HepG2 (cell line): ENCODE measurements around the gene UBE2R2. TPM values are rescaled to one million over a fixed set of nuclear protein-coding genes. Genes with fewer than 3 reads are reported as not detected.

Experiments used
- ATAC-seq: fragments of 200-7000 bp; cut with Tn5 transposase; 3 replicates; pipeline ENCODE4 v1.9.1; 2020; ENCODE audit warnings: mild to moderate bottlenecking, moderate library complexity
- BruUV-seq: library from RNA; stranded (reverse); fragments of 400-500 nt; replicated peaks from 2 replicates; lab custom pipeline; 2021; lab: Mats Ljungman, UMichigan
- CTCF ChIA-PET: fragments of 300-600 bp; formaldehyde crosslinking; extraction: SDS; loops from one replicate; lab custom pipeline; 2021; ENCODE audit warnings: low total read pairs, inconsistent platforms, low intra/inter-chr PET ratio; lab: Yijun Ruan, JAX
- POLR2A ChIA-PET: fragments of 350-600 bp; sonication (Branson Sonifier 250); formaldehyde crosslinking; loops from one replicate; lab custom pipeline; 2020; ENCODE audit warnings: antibody characterized with exemption, inconsistent platforms; lab: Yijun Ruan, JAX
- DNase-seq: peaks from one replicate; pipeline ENCODE4 v3.0.0-alpha.2; 2015; ENCODE audit warnings: low spot score
- FAIRE-seq: peaks from 3 replicates; lab custom pipeline; 2011; peaks lifted over from hg19 to GRCh38; lab: Jason Lieb, UNC
- H2AFZ ChIP-seq: one replicate; pipeline ENCODE4 v1.6.1; 2011; ENCODE audit warnings: low read length, inconsistent platforms
- H3K27ac ChIP-seq: fragments of 300-600 bp; 3 replicates; pipeline ENCODE4 v1.8.0; 2011; ENCODE audit warnings: mixed run types, mild to moderate bottlenecking, mixed read lengths, low read length, inconsistent platforms; ENCODE audit not compliant: insufficient read depth; ENCODE audit errors: extremely low read length
- H3K27me3 ChIP-seq, 2 experiments: fragments of 200-600 bp in 1 of 2; 2 replicates in 1 of 2; 3 replicates in 1 of 2; pipeline versions ENCODE4 v1.6.0 to v1.8.0; 2011; ENCODE audit warnings: low read length in 2 of 2, mild to moderate bottlenecking in 2 of 2, moderate library complexity in 2 of 2, inconsistent platforms in 1 of 2; ENCODE audit not compliant: insufficient read depth in 2 of 2, control insufficient read depth in 1 of 2
- H3K36me3 ChIP-seq, 2 experiments: fragments of 200-600 bp in 1 of 2; replicated peaks in 1 of 2; 2 replicates in 1 of 2; 3 replicates in 1 of 2; pipeline versions ENCODE4 v1.5.1 to v1.8.0; 2011; ENCODE audit warnings: low read length in 2 of 2, inconsistent platforms in 1 of 2; ENCODE audit not compliant: insufficient read depth in 2 of 2, control insufficient read depth in 1 of 2
- H3K4me1 ChIP-seq: 2 replicates; pipeline ENCODE4 v1.5.1; 2012; ENCODE audit warnings: low read length, inconsistent platforms; ENCODE audit not compliant: insufficient read depth
- H3K4me2 ChIP-seq: 2 replicates; pipeline ENCODE4 v1.6.0; 2011; ENCODE audit warnings: low read depth, low read length, inconsistent platforms
- H3K4me3 ChIP-seq, 3 experiments: fragments of 200-600 bp in 1 of 3; sonication (generic), shearing (Covaris generic) in 1 of 3; replicated peaks in 1 of 3; 2 replicates each; pipeline ENCODE4 v1.5.1; 2011 to 2016; ENCODE audit warnings: low read length in 3 of 3, inconsistent platforms in 2 of 3, low read depth in 2 of 3, mild to moderate bottlenecking in 2 of 3, control low read depth in 1 of 3, mixed read lengths in 1 of 3; ENCODE audit not compliant: insufficient read depth in 1 of 3
- H3K79me2 ChIP-seq: one replicate; pipeline ENCODE4 v1.6.1; 2011; ENCODE audit warnings: low read length, inconsistent platforms; ENCODE audit not compliant: insufficient read depth
- H3K9ac ChIP-seq: 2 replicates; pipeline ENCODE4 v1.6.0; 2011; ENCODE audit warnings: mild to moderate bottlenecking, low read depth, low read length, inconsistent platforms; ENCODE audit not compliant: insufficient read depth
- H3K9me3 ChIP-seq: 2 replicates; pipeline ENCODE4 v1.5.1; 2012; ENCODE audit warnings: mild to moderate bottlenecking, low read length
- H4K20me1 ChIP-seq: 2 replicates; pipeline ENCODE4 v1.6.0; 2011; ENCODE audit warnings: inconsistent platforms, mild to moderate bottlenecking, low read length, moderate library complexity; ENCODE audit not compliant: insufficient read depth
- GATAD2A ChIP-seq: IDR thresholded peaks from 2 replicates; pipeline ENCODE4 v1.6.1; 2016
- RBM22 ChIP-seq: fragments of 200-400 bp; formaldehyde crosslinking; optimal IDR thresholded peaks from 2 replicates; pipeline ENCODE3; 2017; ENCODE audit warnings: mild to moderate bottlenecking, low read length, moderate library complexity
- ZNF547 ChIP-seq: sonication (generic); formaldehyde crosslinking; IDR thresholded peaks from 2 replicates; pipeline ENCODE4 v1.5.1; 2020; ENCODE audit warnings: mild to moderate bottlenecking, missing genetic modification reagents
- WGBS: methylation state at CpG from one replicate; pipeline ENCODE4 v1.1.6; 2017; ENCODE audit warnings: low lambda C conversion rate; 5-methylcytosine and 5-hydroxymethylcytosine counted together
- in situ Hi-C: cut with HindIII; loops from 2 replicates; pipeline ENCODE4 v1.10.0; 2017; ENCODE audit warnings: low pct_unique_long_range_greater_than_20kb; ENCODE audit not compliant: extremely low pct_ligation_motif_present
- intact Hi-C: fragments of 100-400 bp; cut with micrococcal nuclease; formaldehyde crosslinking; loops from one replicate; pipeline ENCODE4 v1.10.0; 2022; ENCODE audit not compliant: unreplicated experiment
- polyA plus RNA-seq, 8 experiments: library from polyadenylated mRNA; depleted of rRNA in 3 of 8; stranded (reverse) in 7 of 8; unstranded in 1 of 8; fragments of >200 nt; fragmentation: Illumina TruSeq in 4 of 8; extraction: Trizol in 4 of 8; gene quantifications; 2 replicates each; pipeline versions ENCODE4 v1.2.1 to v1.2.3, GENCODE V29; 2011 to 2016; ENCODE audit warnings: low read depth in 4 of 8, missing spikeins in 1 of 8, mixed read lengths in 1 of 8; ENCODE audit not compliant: insufficient read depth in 1 of 8
- total RNA-seq, 5 experiments: library from RNA; depleted of rRNA; stranded (reverse); fragments of >200 nt; fragmentation: Illumina TruSeq; extraction: Trizol; gene quantifications; 2 replicates each; pipeline ENCODE4 v1.2.3, GENCODE V29; 2016; ENCODE audit warnings: low read depth in 1 of 5
- TF ChIP-seq, protein P1 (sequence below), 2 experiments: sonication (generic) in 1 of 2; formaldehyde crosslinking in 1 of 2; IDR thresholded peaks; 2 replicates each; pipeline versions ENCODE4 v1.4.0 to v1.6.1; 2016 to 2020; ENCODE audit warnings: borderline replicate concordance in 1 of 2, low read depth in 1 of 2, mild to moderate bottlenecking in 1 of 2, missing genetic modification reagents in 1 of 2

UBE2R2 gene
- total and polyA plus RNA-seq, 2 of the 13 experiments (the other 11 are each of a cell fraction or from before 2014, with no cell fraction given) = 14.8 to 20.9 TPM

DNA sequence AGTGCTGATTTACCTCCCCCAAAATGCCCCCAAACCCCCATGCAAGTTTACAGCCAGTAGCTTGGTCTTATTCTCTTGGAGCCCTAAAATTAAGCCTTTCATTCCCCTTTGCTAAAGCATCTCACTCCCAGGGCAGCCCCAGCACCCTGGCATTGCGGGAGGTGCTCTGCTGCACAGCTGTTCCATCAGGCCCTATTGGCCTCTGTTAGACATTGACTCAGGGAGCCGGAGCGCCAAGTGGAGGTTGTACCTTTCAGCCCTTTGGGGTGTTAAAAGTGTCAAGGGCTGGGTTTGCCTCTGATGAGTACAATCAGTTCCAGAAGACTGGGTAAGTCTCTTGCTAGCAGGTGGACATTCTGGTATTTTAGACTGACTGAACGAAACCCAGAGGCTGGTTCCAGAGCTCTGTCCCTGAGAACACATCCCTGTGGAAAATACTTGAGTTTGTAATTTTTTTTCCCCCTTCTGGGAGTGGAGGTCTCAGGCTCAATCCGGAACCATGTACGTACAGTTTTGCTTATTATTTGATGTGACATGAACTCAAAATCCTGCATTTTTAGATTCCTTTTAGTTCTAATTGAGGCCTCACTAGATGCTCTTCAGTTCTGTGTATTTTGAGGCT lies 102.4 kb downstream of the UBE2R2 start:
- intact Hi-C loops (no loop called here), in situ Hi-C loops (no loop called here)
- Histone ChIP-seq H3K4me3 (no peak overlapping the region), H3K27me3 (no peaks in the 10 kb centered on the region), H3K79me2 (no peaks in the 10 kb centered on the region), H3K4me1 (no peaks in the 10 kb centered on the region), H3K27ac (no peak overlapping the region), H3K9me3 (no peaks in the 10 kb centered on the region), H3K36me3 (peaks cover 45 to 93% of the 10 kb centered on the region in 2 experiments), H2AFZ (no peak overlapping the region), H3K4me2 (no peak overlapping the region), H3K9ac (no peak overlapping the region), H4K20me1 (no peaks in the 10 kb centered on the region; the same call in 1 of the 2 replicates)
- ChIA-PET POLR2A (no interaction called here), CTCF (no interaction called here)
- BruUV-seq = no TSS peak
- TF ChIP-seq GATAD2A (CRISPR knock-in tag) (no peak), RBM22 (peak; percentile 91), ZNF547 (CRISPR knock-in tag) (no peak)
- TF ChIP-seq, protein P1, sequence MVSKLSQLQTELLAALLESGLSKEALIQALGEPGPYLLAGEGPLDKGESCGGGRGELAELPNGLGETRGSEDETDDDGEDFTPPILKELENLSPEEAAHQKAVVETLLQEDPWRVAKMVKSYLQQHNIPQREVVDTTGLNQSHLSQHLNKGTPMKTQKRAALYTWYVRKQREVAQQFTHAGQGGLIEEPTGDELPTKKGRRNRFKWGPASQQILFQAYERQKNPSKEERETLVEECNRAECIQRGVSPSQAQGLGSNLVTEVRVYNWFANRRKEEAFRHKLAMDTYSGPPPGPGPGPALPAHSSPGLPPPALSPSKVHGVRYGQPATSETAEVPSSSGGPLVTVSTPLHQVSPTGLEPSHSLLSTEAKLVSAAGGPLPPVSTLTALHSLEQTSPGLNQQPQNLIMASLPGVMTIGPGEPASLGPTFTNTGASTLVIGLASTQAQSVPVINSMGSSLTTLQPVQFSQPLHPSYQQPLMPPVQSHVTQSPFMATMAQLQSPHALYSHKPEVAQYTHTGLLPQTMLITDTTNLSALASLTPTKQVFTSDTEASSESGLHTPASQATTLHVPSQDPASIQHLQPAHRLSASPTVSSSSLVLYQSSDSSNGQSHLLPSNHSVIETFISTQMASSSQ (IDR thresholded peaks at IDR 0.05; ENCODE audit: low read depth) = no peak
- TF ChIP-seq, protein P1 (CRISPR knock-in tag; IDR thresholded peaks at IDR 0.05; ENCODE audit: borderline replicate concordance) = no peak
- DNase-seq (no peak), FAIRE-seq (no peak), ATAC-seq (no peak)
- WGBS = 97% methylated on average over 6 of the region's 6 CpGs
